IPS-20b (cell line): ENCODE data around the gene ITGB4.

ENCODE experiments used
- H3K27ac ChIP-seq: one replicate; pipeline ENCODE4 v1.5.1; 2013; ENCODE audit warnings: low read length
- H3K27me3 ChIP-seq: 2 replicates; pipeline ENCODE4 v1.6.1; 2013; ENCODE audit warnings: mild to moderate bottlenecking, low read length, inconsistent platforms; ENCODE audit not compliant: insufficient read depth
- H3K36me3 ChIP-seq: 2 replicates; pipeline ENCODE4 v1.6.1; 2013; ENCODE audit warnings: low read depth, mild to moderate bottlenecking, inconsistent platforms, low read length, moderate library complexity; ENCODE audit not compliant: insufficient read depth
- H3K4me1 ChIP-seq: 2 replicates; pipeline ENCODE4 v1.6.1; 2013; ENCODE audit warnings: mild to moderate bottlenecking, control low read depth, inconsistent platforms, low read length, moderate library complexity; ENCODE audit not compliant: insufficient read depth
- H3K4me3 ChIP-seq: 2 replicates; pipeline ENCODE4 v1.5.1; 2013; ENCODE audit warnings: mild to moderate bottlenecking, low read length, inconsistent platforms
- H3K9ac ChIP-seq: 2 replicates; pipeline ENCODE4 v1.6.1; 2013; ENCODE audit warnings: low read depth, mild to moderate bottlenecking, inconsistent platforms, low read length, moderate library complexity
- H3K9me3 ChIP-seq: 2 replicates; pipeline ENCODE4 v1.6.1; 2013; ENCODE audit warnings: mild to moderate bottlenecking, low read depth, low read length, inconsistent platforms; ENCODE audit not compliant: insufficient read depth

Gene ITGB4

DNA sequence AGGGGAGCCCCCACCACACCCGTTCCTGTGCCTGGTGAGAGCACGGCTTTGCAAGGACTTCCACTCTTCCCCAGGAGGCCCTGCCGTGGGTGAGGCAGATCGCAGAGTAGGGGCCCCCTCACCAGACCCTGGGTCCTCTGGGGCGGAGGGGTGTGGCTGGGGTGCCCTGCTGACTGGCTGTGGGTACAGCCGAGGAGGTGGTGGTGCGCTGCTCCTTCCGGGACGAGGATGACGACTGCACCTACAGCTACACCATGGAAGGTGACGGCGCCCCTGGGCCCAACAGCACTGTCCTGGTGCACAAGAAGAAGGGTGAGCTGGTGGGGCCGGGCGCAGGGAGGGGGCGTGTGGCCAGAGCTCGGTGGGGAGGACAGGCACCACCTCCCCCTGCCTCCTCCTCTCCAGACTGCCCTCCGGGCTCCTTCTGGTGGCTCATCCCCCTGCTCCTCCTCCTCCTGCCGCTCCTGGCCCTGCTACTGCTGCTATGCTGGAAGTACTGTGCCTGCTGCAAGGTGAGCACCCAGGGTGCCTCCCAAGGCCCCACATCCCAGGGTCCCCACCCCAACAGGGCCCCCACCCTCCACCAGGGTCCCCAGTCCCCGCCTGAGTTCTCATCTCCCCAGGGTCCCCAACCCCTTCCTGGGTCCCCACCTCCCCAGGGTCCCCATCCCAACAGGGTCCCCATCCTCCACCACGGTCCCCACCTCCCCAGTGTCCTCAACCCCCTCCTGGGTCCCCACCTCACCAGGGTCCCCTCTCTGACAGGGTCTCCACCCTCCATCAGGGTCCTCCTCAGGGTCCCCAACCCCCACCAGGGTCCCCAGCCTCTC is 16.1 kb downstream of the ITGB4 start:
- Histone ChIP-seq H3K9me3 (no peaks in the 10 kb centered on the region), H3K4me3 (no peak overlapping the region), H3K9ac (no peak overlapping the region), H3K27me3 (no peaks in the 10 kb centered on the region), H3K36me3 (no peaks in the 10 kb centered on the region), H3K27ac (no peak overlapping the region), H3K4me1 (no peaks in the 10 kb centered on the region; the same call in 1 of the 2 replicates)

- Histone ChIP-seq H3K9me3 (no peaks in the 10 kb centered on the region), H3K4me3 (no peak overlapping the region), H3K27me3 (no peaks in the 10 kb centered on the region), H3K27ac (no peak overlapping the region), H3K9ac (no peak overlapping the region), H3K4me1 (no peaks in the 10 kb centered on the region; the same call in 1 of the 2 replicates), H3K36me3 (no peaks in the 10 kb centered on the region)
Observed at GRCh38 chr17:75738218-75738802, 17.1 kb downstream of the ITGB4 start.

- Histone ChIP-seq H3K4me1 (no peaks in the 10 kb centered on the region; the same call in 1 of the 2 replicates), H3K9me3 (no peaks in the 10 kb centered on the region), H3K36me3 (no peaks in the 10 kb centered on the region), H3K27me3 (no peaks in the 10 kb centered on the region), H3K4me3 (no peak overlapping the region), H3K27ac (no peak overlapping the region), H3K9ac (no peak overlapping the region)
Observed at GRCh38 chr17:75739174-75739573, 17.9 kb downstream of the ITGB4 start.

GRCh38 chr17:75739801-75740200 is 18.5 kb downstream of the ITGB4 start:
- Histone ChIP-seq H3K27me3 (no peaks in the 10 kb centered on the region), H3K4me3 (no peak overlapping the region), H3K4me1 (no peaks in the 10 kb centered on the region; the same call in 1 of the 2 replicates), H3K36me3 (no peaks in the 10 kb centered on the region), H3K9me3 (no peaks in the 10 kb centered on the region), H3K9ac (no peak overlapping the region), H3K27ac (no peak overlapping the region)

DNA sequence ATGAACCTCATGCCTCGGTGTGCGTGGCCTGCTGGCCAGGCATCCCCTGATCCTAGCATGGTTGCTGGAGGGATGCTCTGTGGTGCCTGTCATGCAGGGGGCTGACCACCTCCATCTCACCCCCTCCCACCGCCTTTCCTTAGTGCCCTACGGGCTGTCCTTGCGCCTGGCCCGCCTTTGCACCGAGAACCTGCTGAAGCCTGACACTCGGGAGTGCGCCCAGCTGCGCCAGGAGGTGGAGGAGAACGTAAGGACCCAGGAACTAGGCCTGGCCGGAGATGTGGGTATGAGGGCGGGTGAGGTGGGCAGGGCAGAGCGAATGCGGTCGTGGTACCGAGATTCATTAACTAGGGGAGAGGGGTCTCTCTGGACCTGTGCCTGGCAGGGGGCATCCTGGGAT is 19.0 kb downstream of the ITGB4 start:
- Histone ChIP-seq H3K27ac (no peak overlapping the region), H3K36me3 (no peaks in the 10 kb centered on the region), H3K27me3 (no peaks in the 10 kb centered on the region), H3K9me3 (no peaks in the 10 kb centered on the region), H3K9ac (no peak overlapping the region), H3K4me1 (no peaks in the 10 kb centered on the region; the same call in 1 of the 2 replicates), H3K4me3 (no peak overlapping the region)

DNA sequence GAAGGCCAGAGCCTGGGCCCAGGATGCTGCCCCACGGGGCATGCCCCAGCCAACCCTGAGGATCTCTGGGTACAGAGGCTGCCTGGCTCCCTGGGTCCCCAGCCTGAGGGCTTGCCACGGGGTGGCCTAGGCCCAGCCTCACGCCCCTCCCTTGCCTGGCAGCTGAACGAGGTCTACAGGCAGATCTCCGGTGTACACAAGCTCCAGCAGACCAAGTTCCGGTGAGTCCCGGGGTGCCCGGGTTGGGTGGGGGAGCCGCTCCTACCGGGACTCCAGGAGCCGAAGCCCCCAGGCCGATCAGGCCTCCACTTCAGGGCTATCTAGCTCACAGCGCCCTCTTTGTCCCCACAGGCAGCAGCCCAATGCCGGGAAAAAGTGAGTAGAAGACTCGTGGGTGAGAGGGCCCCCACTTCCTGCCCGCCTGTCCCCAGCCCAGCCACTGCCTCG is 19.4 kb downstream of the ITGB4 start:
- Histone ChIP-seq H3K4me1 (no peaks in the 10 kb centered on the region; the same call in 1 of the 2 replicates), H3K36me3 (no peaks in the 10 kb centered on the region), H3K27ac (no peak overlapping the region), H3K9me3 (no peaks in the 10 kb centered on the region), H3K27me3 (no peaks in the 10 kb centered on the region), H3K9ac (no peak overlapping the region), H3K4me3 (no peak overlapping the region)

DNA sequence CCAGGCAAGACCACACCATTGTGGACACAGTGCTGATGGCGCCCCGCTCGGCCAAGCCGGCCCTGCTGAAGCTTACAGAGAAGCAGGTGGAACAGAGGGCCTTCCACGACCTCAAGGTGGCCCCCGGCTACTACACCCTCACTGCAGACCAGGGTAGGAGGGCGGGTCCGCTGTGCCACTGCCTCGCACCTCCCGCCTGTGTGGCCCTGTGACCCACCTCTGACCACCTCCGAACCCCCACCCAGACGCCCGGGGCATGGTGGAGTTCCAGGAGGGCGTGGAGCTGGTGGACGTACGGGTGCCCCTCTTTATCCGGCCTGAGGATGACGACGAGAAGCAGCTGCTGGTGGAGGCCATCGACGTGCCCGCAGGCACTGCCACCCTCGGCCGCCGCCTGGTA is 21.1 kb downstream of the ITGB4 start:
- Histone ChIP-seq H3K27me3 (no peaks in the 10 kb centered on the region), H3K4me3 (no peak overlapping the region), H3K9me3 (no peaks in the 10 kb centered on the region), H3K36me3 (no peaks in the 10 kb centered on the region), H3K27ac (no peak overlapping the region), H3K9ac (no peak overlapping the region), H3K4me1 (no peaks in the 10 kb centered on the region; the same call in 1 of the 2 replicates)

DNA sequence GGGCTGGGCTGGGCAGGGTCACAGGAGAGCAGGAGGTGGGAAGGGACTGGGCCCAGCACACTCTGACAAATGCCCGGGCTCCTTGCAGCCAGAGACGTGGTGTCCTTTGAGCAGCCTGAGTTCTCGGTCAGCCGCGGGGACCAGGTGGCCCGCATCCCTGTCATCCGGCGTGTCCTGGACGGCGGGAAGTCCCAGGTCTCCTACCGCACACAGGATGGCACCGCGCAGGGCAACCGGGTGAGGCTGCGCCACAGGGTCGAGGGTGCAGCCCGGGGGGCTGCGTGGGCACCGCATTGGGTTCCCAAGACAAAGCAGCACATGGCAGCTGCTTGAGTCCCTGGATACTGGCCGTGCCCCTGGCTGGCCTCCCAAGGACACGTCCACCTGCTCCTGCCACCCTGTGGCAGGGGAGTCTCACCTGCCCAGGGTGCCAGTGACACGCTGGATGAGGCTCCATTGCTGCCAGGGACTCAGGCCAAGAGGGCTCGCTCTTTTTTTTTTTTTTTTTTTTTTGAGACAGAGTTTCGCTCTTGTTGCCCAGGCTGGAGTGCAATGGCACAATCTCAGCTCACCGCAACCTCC is 22.5 kb downstream of the ITGB4 start:
- H3K9me3 ChIP-seq, result no peaks in the 10 kb centered on the region
- no peak overlapping the region for H3K27ac ChIP-seq
- no peak overlapping the region for H3K9ac ChIP-seq
- no peaks in the 10 kb centered on the region for H3K4me1 ChIP-seq
- no peaks in the 10 kb centered on the region for H3K36me3 ChIP-seq
- H3K27me3 ChIP-seq, result no peaks in the 10 kb centered on the region
- no peak overlapping the region for H3K4me3 ChIP-seq

- peaks cover 10% of the 10 kb centered on the region; the same call in 1 of the 2 replicates for H3K27me3 ChIP-seq
- no peaks in the 10 kb centered on the region for H3K4me1 ChIP-seq
- H3K27ac ChIP-seq, result no peak overlapping the region
- H3K9ac ChIP-seq, result no peak overlapping the region
- no peaks in the 10 kb centered on the region for H3K9me3 ChIP-seq
- H3K4me3 ChIP-seq, result no peak overlapping the region
- no peaks in the 10 kb centered on the region for H3K36me3 ChIP-seq
Observed at GRCh38 chr17:75748706-75749105, 27.4 kb downstream of the ITGB4 start.

GRCh38 chr17:75749545-75750389 is 28.5 kb downstream of the ITGB4 start:
- Histone ChIP-seq H3K9me3 (no peaks in the 10 kb centered on the region), H3K27me3 (peaks cover 17% of the 10 kb centered on the region; the same call in 1 of the 2 replicates), H3K4me3 (no peak overlapping the region), H3K27ac (no peak overlapping the region), H3K36me3 (no peaks in the 10 kb centered on the region), H3K4me1 (no peaks in the 10 kb centered on the region), H3K9ac (no peak overlapping the region)

- H3K4me1 ChIP-seq, result no peaks in the 10 kb centered on the region
Observed at GRCh38 chr17:75750661-75751423, 29.6 kb downstream of the ITGB4 start.

More at GRCh38 chr17:75750661-75751423, 29.6 kb downstream of the ITGB4 start:
- H3K9me3 ChIP-seq, result no peaks in the 10 kb centered on the region
- H3K36me3 ChIP-seq, result no peaks in the 10 kb centered on the region
- no peak overlapping the region for H3K27ac ChIP-seq
- H3K4me3 ChIP-seq, result no peak overlapping the region
- H3K9ac ChIP-seq, result no peak overlapping the region
- peaks cover 20% of the 10 kb centered on the region; the same call in 1 of the 2 replicates for H3K27me3 ChIP-seq
